Muscle of back (tissue), 11 donors: ENCODE measurements around the gene CDH5. TPM values are rescaled to one million over a fixed set of nuclear protein-coding genes. Genes with fewer than 3 reads are reported as not detected.

ENCODE experiments used
- DNase-seq, 3 donors: peaks; one replicate each; pipeline versions ENCODE4 v3.0.0 to v3.0.0-alpha.2; 2013
- polyA plus RNA-seq, 10 donors: library from polyadenylated mRNA; unstranded; fragments of 120-200 nt; gene quantifications; one replicate each; pipeline ENCODE4 v1.2.1, GENCODE V29; 2013; ENCODE audit not compliant: insufficient read length in 10 of 10

CDH5 gene
- polyA plus RNA-seq, 10 donors, result 69.5 to 111 (median 85.2) TPM

DNA sequence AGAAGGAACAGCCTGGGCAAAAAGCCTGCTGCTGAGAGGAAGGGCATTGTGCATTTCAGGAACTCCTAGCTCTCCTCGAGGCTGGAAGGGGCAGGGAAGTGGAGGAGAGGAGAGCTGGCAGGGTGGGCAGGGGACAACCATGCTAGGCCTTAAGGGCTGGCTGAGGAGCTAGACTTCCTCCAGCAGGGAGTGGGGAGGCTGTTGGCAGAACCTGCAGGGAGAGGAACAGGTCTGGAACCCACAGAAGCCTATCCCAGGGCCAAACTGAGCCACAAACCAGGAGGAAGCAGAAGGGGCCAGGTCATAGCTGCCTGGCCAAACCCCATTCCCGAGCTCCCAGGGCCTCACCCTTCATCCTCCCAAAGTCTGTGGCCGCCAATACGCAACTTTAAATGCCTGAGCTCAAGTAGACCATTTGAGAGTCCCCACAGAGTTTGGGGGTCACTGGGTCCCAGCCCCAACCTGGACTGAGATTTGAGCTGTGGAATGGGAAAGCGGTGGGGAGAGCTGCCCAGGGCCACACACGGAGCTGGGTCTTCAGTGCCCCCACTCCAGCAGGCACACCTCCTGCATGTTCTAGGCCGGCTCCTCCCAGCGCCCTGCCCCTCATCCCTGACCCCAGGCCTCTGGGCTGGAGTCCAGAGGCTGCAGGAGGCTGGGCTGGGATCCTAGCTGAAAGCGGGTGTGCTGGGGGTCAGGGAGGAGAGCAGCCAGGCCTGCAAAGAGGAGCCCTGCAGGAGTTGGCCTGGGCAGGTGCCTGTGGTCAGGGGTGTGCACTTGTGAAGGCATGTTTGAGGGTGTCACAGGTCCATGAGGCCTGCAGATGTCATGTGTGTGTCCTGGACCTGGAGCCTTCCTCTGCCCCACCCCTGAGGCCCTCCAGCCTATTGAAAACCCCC is 4.5 kb downstream of the CDH5 start:
- no peak for DNase-seq

DNA sequence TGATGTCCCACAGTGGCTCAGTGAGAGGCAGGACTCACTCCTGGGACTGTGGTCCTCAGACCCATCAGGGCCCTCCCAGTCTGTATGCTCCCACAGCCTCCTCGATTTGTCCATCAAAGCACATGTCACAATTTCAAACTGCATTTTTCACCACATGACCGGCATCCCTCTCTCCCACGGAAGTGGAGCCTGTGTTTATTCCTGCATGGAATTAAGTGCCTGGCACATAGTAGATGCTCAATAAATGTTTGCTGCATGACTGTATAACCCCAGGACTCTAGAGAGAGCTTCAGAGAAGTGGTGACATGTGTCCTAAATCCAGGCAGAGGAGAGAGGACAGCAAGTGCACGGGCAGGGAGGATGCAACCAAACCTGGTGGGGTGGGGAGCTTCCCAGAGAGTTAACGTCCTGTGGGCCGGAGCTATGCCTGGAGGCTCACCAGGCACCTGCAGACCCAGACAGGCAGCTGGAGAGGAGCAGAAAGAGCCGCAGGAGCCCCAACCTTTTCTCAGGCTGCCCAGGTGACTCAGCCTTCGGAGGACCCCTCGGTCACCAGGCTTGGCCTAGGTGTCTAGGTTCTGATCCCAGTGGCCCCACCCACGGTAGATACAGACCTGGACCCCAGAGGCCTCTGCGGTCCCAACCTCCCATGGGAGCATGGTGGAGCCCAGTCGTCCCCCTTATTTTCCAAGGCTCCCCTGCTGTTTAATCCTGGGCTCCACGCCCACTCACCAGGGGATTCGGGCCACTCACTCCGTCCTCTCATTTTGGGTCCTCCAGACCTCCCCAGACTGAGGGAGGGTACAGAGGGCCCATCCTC is 5.8 kb downstream of the CDH5 start:
- no peak for DNase-seq

DNA sequence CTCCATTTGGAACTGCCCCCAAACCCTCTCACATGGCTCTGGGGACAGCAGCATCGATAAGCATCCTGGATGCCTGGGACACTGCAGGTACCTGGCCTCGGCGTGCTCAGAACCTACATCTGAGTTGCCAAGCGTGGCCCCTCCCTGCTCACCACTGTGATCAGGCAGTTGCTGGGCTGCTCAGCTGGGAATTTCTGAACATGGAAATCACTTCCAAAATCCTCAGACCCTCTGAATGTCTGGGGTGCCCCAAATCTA is 6.3 kb downstream of the CDH5 start:
- no peak for DNase-seq

DNA sequence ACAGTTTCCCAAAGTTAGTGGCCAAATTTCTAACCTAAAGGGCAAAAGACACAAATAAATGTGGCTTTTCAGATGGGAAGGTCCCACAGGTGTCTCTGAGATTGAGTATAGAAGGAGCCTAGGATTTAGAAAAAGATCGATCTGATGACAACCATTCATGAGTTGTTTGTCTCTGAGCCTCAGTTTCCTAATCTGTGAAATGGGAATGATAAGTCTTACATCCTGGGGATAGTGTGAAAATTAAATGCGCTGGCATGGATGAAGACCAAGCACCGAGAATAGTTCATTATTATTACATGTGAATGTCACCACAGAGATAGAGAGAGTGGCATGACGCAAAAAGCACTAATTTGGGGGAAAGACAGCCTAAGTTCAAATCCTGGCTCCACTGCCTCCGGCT is 7.2 kb downstream of the CDH5 start:
- DNase-seq, result no peak

DNA sequence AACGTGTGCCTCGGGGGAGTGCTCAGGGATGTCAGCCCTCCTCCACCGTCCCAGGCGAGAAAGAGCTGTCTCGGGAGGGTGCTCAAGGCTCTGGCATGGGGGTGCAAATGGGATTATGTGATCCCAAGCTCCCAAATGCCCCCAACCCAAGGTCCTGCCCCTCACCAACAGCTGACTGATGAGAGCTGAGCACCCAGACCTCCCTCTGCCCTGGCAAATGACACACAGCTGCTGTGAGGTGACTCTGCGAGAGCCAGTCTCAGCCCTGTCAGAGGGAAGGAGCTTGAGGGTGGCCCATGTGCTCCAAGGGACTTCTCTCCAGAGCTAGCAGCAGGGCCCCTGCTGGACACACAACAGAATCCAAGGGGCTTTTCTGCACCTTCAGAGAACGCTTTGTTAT is 7.7 kb downstream of the CDH5 start:
- no peak for DNase-seq

DNA sequence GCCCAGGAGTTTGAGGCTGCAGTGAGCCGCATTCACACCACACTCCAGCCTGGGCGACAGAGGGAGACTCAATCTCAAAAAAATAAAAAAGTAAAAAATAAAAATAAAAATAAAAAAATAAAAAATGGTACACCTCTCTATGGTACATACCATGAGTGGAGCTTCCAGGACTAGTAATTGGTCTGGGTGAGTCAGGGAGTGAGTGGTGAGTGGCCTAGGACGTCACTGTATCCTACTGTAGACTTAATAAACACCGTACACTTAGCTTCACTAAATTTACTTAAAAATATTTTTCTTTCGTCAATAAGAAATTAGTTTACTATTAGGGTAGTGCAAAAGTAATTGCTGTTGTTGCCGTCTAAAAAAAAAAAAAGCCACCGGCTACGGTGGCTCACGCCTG is 9.0 kb downstream of the CDH5 start:
- DNase-seq, result no peak

DNA sequence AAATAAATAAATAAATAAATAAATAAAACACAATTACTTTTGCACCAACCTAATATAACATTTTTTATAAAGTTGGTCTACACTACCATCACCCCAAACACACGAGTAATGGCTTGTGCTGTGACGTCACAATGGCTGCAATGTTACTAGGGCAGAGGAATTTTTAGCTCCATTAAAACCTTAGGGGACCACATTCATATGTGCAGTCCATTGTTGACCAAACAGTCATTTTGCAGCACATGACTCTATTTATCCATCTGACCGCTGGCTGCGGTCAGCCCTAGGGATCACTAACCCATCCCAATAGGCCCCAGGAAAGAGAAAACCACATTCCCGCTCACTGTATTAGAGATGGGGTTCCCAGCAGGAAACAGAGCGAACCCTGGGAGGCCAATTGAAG is 9.6 kb downstream of the CDH5 start:
- DNase-seq, result no peak

DNA sequence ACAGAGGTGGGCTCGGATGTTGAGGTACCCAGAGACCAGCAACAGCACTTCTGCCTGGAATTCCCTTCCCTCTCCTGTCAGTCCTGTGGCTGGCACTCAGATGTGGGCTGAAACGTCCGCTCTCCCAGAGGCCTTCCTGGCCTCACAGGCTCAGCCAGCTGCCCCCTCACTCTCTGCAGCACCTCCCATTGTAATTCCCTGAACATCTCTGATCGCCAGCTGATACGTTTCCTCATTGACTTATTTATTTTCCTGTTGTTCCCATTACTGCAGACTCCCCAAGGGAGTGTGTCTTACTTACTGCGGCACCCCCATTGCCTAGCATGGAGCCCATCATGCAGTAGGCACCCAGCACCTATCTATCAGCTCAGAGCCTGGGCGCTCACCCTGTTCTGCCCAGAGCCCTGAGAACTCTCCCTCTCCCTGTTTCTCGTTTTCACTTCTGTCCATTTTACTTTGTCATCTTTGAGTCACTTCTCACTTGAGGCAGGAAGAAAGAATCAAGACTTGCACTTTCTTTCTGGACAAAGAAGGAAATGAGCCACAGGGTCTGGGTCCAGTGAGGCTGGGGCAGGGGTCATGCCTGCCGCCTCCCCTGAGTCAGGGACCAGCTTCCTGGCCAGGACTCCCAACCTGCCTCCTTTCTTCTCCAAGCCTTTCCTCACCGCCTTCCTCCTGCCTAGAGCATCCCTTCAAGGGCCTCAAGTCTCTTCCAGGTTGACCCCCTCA is 10.2 kb downstream of the CDH5 start:
- DNase-seq, result no peak

DNA sequence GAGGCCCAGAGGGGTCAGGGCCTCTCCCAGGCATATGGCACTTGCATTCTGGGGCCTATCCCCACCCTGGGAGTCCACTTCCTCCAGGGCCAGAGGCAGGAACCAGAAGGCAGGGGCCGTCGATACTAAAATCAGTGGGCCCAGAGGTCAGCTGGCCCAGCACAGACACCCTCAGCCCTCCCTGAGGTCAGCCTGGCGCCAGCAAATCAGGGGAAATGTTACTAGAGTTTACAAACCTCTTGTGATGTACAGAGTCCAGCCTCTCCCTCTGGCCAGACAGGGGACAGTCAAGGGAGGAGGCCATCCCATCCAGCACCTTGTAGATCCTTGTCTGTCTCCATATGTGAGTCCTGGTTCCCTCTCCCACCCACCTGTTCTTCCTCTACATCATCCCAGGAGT is 10.8 kb downstream of the CDH5 start:
- no peak for DNase-seq

DNA sequence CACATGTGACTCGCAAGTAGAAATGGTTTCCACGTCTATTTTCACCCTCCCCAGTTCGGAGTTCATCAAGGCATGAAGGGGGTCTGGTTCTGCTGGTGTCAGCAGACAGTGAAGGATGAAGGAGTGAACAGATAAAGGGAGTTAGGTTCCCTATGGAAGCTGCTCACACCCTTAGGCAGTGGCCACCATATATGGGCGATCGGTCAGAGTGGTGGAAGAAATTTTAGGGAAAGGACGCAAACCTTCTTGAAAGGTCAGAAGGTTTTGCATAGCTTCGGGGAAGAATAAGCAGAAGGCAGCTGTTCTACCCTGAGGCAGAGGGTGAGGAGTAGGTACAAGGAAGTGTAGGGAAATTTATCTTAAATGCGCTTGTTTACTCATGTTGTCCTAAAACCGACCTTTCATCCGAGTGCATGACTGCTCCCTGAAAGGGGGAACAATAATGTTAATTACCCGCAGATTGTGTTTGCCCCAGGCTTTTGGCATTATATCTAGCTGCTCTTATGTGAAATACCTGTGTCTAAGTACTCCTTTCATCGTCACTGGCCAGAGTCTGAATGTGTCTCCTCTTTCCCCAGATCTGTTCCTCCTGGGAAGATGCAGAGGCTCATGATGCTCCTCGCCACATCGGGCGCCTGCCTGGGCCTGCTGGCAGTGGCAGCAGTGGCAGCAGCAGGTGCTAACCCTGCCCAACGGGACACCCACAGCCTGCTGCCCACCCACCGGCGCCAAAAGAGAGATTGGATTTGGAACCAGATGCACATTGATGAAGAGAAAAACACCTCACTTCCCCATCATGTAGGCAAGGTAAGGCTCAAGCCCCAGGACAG is 12.5 kb downstream of the CDH5 start:
- DNase-seq, result no peak

DNA sequence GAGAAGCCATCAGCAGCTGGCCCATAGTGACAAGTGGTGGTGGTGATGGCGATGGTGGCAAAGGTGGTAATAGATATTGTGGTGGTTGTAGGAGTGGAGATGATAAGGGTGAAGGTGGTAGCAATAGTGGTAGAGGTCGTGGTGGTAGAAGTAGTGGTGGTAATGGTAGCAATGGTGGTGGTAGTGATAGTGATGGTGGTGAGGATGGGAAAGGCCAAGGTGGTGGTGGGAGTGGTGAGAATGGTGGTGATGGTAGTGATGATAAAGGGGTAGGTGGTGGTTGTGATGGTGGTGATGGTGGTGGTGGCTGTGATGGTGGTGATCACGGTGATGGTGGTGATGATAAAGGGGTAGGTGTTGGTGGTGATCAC is 13.1 kb downstream of the CDH5 start:
- no peak for DNase-seq

DNA sequence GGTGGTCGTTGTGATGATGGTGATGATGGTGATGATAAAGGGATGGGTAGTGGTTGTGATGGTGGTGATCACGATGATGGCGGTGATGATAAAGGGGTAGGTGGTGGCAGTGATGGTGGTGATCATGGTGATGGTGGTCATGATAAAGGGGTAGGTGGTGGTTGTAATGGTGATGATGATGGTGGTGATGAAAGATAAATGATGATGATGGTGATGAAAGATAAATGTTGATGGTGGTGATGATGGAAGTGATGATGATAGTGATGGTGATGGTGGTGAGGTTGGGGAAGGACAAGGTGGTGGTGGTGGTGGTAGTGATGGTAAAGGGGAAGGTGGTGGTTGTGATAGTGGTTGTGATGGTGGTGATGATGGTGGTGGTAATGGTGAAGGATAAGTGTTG is 13.9 kb downstream of the CDH5 start:
- DNase-seq, result no peak

DNA sequence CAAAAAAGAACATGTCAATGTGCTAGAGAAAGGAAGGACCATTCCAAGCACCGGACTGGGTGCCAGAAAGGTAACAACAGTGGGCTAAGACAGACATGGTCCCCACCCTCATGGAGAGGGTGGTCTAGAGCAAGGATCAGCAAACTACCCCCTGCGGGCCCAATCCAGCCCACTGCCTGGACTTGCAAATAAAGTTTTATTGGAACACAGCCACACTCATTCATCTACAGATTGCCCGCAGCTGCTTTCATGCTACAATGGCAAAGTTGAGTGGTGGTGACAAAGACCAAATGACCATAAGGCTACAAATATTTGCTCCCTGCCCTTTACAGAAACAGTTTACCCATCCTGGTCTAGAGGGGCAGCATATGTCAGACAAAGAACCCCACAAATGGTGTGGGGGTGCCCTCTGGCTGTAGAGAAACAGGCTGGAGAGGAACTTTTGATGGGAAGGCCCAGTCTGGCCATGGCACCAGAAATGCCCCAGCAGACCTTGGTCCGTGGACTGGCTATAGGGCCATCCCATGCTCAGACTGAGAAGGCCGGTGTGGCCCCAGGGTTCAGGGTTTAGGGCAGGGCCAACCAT is 15.2 kb downstream of the CDH5 start:
- DNase-seq, result no peak

DNA sequence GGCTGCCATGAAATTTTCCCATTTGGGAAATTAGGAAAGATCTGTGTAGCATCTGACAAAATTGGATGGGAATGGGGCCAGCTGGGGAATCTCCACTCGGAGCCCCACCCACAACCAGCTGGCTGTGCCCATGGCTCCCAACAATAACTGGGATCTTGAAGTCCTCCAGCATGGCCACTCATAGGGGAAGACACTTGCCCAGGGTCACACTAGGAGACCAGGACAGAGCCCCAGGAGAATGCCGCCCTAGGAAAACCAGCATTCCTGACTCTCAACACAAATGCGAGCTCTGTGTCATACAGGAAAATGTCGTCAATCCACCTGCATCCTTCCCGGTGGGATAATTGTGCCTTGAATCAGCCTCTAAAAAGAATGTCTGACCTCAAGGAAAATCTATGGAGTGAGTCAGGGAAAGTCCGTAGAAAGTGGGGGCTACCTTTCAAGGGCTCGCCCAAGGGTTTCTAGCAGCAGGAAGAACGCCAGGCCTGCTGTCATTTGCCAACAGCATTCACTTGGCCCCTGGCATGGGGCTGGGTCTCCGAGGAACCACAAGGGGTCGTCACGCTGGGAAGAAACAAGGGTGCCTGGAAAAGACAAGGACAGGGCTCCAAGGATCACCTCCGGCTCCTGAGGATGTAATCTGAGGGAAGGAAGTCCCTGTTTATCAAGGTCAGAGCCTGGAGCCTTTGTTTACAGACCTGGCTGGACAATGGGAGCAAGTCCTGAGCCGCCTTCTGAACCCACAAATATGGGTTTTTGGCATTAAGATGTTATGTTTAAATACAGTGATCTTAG is 15.9 kb downstream of the CDH5 start:
- DNase-seq, result peak in 1 of 3 donors; percentile 69

DNA sequence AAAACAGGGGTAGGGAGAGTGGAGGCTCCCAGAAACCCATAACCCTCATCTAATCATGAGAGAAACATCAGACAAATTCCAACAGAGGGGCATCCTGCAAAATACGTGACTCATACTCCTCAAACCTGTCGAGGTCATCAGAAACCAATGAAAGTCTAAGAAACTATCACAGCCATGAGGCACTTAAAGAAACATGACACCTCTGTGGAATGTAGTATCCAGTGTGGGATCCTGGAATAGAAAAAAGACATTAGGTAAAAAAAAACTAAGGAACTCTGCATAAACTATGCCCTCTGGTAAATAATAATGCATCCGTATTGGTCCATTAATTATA is 16.4 kb downstream of the CDH5 start:
- peak in 1 of 3 donors; percentile 64 for DNase-seq

DNA sequence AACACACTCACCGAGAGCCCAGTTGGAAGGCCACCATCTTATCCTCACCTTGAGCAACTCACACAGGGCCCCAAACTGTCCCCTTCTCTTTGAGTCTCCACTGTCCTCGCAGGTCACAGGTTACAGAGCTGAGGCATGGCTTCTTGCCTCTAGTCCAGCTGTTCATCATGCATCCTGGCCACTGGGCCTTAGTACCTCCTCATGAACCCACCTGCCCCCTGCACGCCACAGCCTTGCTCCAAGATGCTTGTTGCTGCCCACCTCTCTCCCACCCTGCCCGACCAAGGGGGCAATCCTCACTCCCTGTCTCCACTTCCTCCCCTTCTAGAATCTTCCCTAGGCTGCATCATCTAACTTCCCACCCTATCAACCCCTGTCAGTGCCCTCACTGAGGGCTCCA is 17.1 kb downstream of the CDH5 start:
- no peak for DNase-seq

DNA sequence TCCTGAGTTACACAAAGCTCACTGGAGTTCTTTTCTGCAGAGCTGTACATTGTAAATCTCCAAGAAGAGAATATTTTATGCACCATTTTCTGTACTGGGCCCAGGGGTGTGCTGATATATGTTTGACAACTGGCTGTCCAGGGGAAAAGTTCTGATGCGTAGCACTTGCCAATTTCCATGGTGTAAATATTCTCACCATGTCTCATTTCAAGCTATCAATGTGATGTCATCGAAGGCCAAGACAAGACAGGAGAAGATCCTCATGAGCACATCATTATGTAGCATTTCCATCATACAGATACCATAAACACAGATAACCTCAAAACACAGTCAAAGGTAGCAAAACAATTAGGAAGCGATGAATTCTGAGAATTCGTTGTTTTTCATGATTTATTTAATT is 18.9 kb downstream of the CDH5 start:
- no peak for DNase-seq

DNA sequence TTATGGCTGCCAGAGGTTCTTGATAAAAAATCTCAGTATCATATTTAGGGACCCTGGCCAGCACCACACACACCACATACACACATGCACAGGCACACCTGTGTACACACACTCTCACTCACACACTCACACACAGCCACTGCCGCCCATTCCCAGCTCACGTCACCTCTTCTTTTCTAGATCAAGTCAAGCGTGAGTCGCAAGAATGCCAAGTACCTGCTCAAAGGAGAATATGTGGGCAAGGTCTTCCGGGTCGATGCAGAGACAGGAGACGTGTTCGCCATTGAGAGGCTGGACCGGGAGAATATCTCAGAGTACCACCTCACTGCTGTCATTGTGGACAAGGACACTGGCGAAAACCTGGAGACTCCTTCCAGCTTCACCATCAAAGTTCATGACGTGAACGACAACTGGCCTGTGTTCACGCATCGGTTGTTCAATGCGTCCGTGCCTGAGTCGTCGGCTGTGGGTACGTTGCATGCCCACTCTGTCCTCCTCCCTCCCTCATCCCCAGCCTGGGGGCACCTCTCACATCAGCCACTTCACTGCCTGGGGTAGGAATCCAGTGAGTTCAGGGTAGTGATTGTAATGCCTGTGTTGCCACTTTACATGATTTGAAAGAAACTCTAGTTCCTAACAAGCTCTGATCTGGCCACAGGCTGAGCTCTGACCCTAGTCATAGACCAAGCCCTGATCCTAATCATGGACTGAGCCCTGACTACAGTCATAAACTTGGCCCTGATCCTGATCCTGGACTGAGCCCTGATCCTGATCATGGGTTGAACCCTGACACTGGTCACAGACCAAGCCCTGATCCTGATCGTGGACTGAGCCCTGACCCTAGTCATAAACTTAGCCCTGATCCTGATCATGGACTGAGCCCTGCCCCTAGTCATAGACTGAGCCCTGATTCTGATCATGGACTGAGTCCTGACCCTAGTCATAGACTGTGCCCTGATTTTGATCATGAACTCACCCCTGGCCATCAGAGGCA is 20.4 kb downstream of the CDH5 start:
- no peak for DNase-seq

DNA sequence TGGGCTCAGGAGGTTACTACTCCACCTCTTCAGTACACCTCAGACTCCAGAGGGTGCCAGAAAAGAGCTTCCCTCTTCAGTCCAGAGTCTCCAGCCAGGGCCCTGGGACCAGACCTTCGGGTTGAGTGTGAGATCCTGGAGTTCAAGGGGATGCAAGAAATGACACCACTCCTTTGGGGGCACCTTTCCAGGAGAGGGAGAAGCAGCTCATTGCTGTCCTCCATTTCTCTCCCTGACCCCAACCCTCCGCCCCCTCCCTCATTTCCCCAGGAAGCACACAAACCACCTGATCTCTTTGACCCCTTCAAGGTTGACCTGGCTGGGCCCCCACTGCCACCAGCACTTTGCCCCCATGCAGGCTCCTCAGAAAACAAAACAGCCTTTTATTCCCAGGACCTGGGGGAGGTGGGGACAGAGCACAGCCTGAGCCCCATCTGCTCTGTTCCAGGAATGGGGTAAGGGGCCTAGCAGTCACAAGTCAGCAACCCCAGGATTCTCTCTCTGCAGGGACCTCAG is 21.4 kb downstream of the CDH5 start:
- no peak for DNase-seq
